Mesodermal cell (in vitro differentiated cells): ENCODE data around the gene RXRA.

ENCODE experiments used
- H3K27ac ChIP-seq: 2 replicates; pipeline ENCODE4 v1.7.0; 2013; ENCODE audit warnings: mild to moderate bottlenecking, low read depth, low read length, moderate library complexity; ENCODE audit not compliant: severe bottlenecking
- H3K36me3 ChIP-seq: 2 replicates; pipeline ENCODE4 v1.7.1; 2013; ENCODE audit warnings: mild to moderate bottlenecking, low read length, moderate library complexity; ENCODE audit not compliant: control insufficient read depth, insufficient read depth
- H3K4me1 ChIP-seq: one replicate; pipeline ENCODE4 v1.7.1; 2013; ENCODE audit warnings: mild to moderate bottlenecking, low read length; ENCODE audit not compliant: insufficient read depth, control insufficient read depth, poor library complexity, severe bottlenecking
- H3K4me3 ChIP-seq: 2 replicates; pipeline ENCODE4 v1.7.0; 2013; ENCODE audit warnings: low read length, control low read depth, mild to moderate bottlenecking; ENCODE audit not compliant: insufficient read depth, poor library complexity, severe bottlenecking; ENCODE audit errors: extremely low read depth
- H3K9me3 ChIP-seq: 2 replicates; pipeline ENCODE4 v1.7.1; 2013; ENCODE audit warnings: mild to moderate bottlenecking, low read length, moderate library complexity; ENCODE audit not compliant: control insufficient read depth
- WGBS, 2 experiments: methylation state at CpG; one replicate each; pipeline ENCODE4 v1.1.5; 2013; ENCODE audit warnings: missing lambda C conversion rate in 2 of 2; ENCODE audit not compliant: insufficient coverage in 2 of 2; 5-methylcytosine and 5-hydroxymethylcytosine counted together

RXRA gene

GRCh38 chr9:134381272-134381661, 55.0 kb downstream of the RXRA start:
- Histone ChIP-seq H3K9me3 (no peaks in the 10 kb centered on the region), H3K4me3 (no peak overlapping the region), H3K27ac (no peak overlapping the region), H3K36me3 (no peaks in the 10 kb centered on the region), H3K4me1 (peaks cover 34% of the 10 kb centered on the region)
- 94 to 100% methylated on average over 4 to 7 of the region's 7 CpGs for WGBS, 2 experiments

- H3K4me3 ChIP-seq: no peak overlapping the region
- 87 to 88% methylated on average over 12 to 14 of the region's 21 CpGs for WGBS, 2 experiments
- H3K4me1 ChIP-seq: peaks cover 30% of the 10 kb centered on the region
- no peaks in the 10 kb centered on the region for H3K36me3 ChIP-seq
- no peak overlapping the region for H3K27ac ChIP-seq
- no peaks in the 10 kb centered on the region for H3K9me3 ChIP-seq
Observed at GRCh38 chr9:134381671-134382516, 55.6 kb downstream of the RXRA start.

GRCh38 chr9:134382733-134383132, 56.5 kb downstream of the RXRA start:
- H3K9me3 ChIP-seq: no peaks in the 10 kb centered on the region
- H3K36me3 ChIP-seq: no peaks in the 10 kb centered on the region
- no peak overlapping the region for H3K27ac ChIP-seq
- no peak overlapping the region for H3K4me3 ChIP-seq
- WGBS, 2 experiments: 98 to 99% methylated on average over 13 to 14 of the region's 14 CpGs
- peaks cover 30% of the 10 kb centered on the region for H3K4me1 ChIP-seq

- Histone ChIP-seq H3K9me3 (no peaks in the 10 kb centered on the region), H3K36me3 (no peaks in the 10 kb centered on the region), H3K27ac (no peak overlapping the region), H3K4me3 (no peak overlapping the region), H3K4me1 (peaks cover 30% of the 10 kb centered on the region)
- WGBS, 2 experiments: 94 to 97% methylated on average over 2 to 3 of the region's 6 CpGs
Observed at GRCh38 chr9:134383148-134383547, 56.9 kb downstream of the RXRA start.

GRCh38 chr9:134384811-134385479, 58.7 kb downstream of the RXRA start:
- Histone ChIP-seq H3K4me1 (peaks cover 19% of the 10 kb centered on the region), H3K36me3 (no peaks in the 10 kb centered on the region), H3K27ac (peak overlapping the region; percentile 8), H3K9me3 (no peaks in the 10 kb centered on the region), H3K4me3 (no peak overlapping the region)
- WGBS, 2 experiments: 87 to 88% methylated on average over 14 to 16 of the region's 19 CpGs

GRCh38 chr9:134385915-134386314, 59.7 kb downstream of the RXRA start:
- Histone ChIP-seq H3K36me3 (no peaks in the 10 kb centered on the region), H3K4me3 (no peak overlapping the region), H3K9me3 (no peaks in the 10 kb centered on the region), H3K4me1 (peaks cover 19% of the 10 kb centered on the region), H3K27ac (no peak overlapping the region)
- WGBS, 2 experiments: 97 to 98% methylated on average over 18 to 24 of the region's 24 CpGs

- Histone ChIP-seq H3K4me1 (peaks cover 14% of the 10 kb centered on the region), H3K27ac (no peak overlapping the region), H3K36me3 (no peaks in the 10 kb centered on the region), H3K9me3 (no peaks in the 10 kb centered on the region), H3K4me3 (no peak overlapping the region)
- WGBS, 2 experiments: 95 to 96% methylated on average over 33 to 36 of the region's 38 CpGs
Observed at GRCh38 chr9:134386951-134387831, 60.9 kb downstream of the RXRA start.

GRCh38 chr9:134388289-134388808, 62.1 kb downstream of the RXRA start:
- Histone ChIP-seq H3K4me3 (no peak overlapping the region), H3K4me1 (peaks cover 13% of the 10 kb centered on the region), H3K27ac (no peak overlapping the region), H3K36me3 (no peaks in the 10 kb centered on the region), H3K9me3 (no peaks in the 10 kb centered on the region)
- 88 to 93% methylated on average over 8 to 11 of the region's 15 CpGs for WGBS, 2 experiments

- H3K4me1 ChIP-seq: peaks cover 13% of the 10 kb centered on the region
- H3K36me3 ChIP-seq: no peaks in the 10 kb centered on the region
- H3K4me3 ChIP-seq: no peak overlapping the region
- no peaks in the 10 kb centered on the region for H3K9me3 ChIP-seq
- WGBS, 2 experiments: 86 to 90% methylated on average over 13 to 17 of the region's 17 CpGs
- no peak overlapping the region for H3K27ac ChIP-seq
Observed at GRCh38 chr9:134388976-134389375, 62.7 kb downstream of the RXRA start.

GRCh38 chr9:134389642-134390041, 63.4 kb downstream of the RXRA start:
- WGBS, 2 experiments: 91 to 93% methylated on average over 6 to 10 of the region's 13 CpGs
- H3K36me3 ChIP-seq: no peaks in the 10 kb centered on the region
- peaks cover 11% of the 10 kb centered on the region for H3K4me1 ChIP-seq
- H3K4me3 ChIP-seq: no peak overlapping the region
- H3K27ac ChIP-seq: no peak overlapping the region
- no peaks in the 10 kb centered on the region for H3K9me3 ChIP-seq
